Common myeloid progenitor, CD34-positive (primary cell): ENCODE results near the gene C11orf86. TPM values are rescaled to one million over a fixed set of nuclear protein-coding genes. Genes with fewer than 3 reads are reported as not detected.

Experiments
- CTCF ChIA-PET: fragments of 350-600 bp; sonication (Branson Sonifier 250); formaldehyde crosslinking; loops from one replicate; lab custom pipeline; 2021; ENCODE audit warnings: antibody characterized with exemption; lab: Charles Lee
- POLR2A ChIA-PET: fragments of 350-600 bp; sonication (Branson Sonifier 250); formaldehyde crosslinking; loops from one replicate; lab custom pipeline; 2021; ENCODE audit warnings: antibody characterized with exemption; lab: Charles Lee
- DNase-seq, 3 donors: peaks; one replicate each; pipeline versions ENCODE4 v3.0.0 to v3.0.0-alpha.2; 2013
- H3K27ac ChIP-seq, 2 experiments: 1 replicate in 1 of 2; 2 replicates in 1 of 2; pipeline ENCODE4 v1.7.0; 2013; ENCODE audit warnings: inconsistent platforms in 2 of 2, low read length in 2 of 2, mild to moderate bottlenecking in 2 of 2, low read depth in 1 of 2, moderate library complexity in 1 of 2; ENCODE audit not compliant: severe bottlenecking in 2 of 2, insufficient read depth in 1 of 2, poor library complexity in 1 of 2
- H3K27me3 ChIP-seq, 5 experiments: replicated peaks in 2 of 5; 1 replicate in 3 of 5; 2 replicates in 2 of 5; pipeline versions ENCODE4 v1.6.1 to v1.7.0; 2013; ENCODE audit warnings: low read length in 4 of 5, mild to moderate bottlenecking in 2 of 5, moderate library complexity in 2 of 5, inconsistent platforms in 1 of 5; ENCODE audit not compliant: insufficient read depth in 5 of 5, control insufficient read depth in 4 of 5
- H3K36me3 ChIP-seq, 4 experiments: 1 replicate in 2 of 4; 2 replicates in 2 of 4; pipeline versions ENCODE4 v1.6.1 to v1.7.0; 2013; ENCODE audit warnings: low read length in 3 of 4, control low read depth in 1 of 4, mild to moderate bottlenecking in 1 of 4; ENCODE audit not compliant: control insufficient read depth in 4 of 4, insufficient read depth in 4 of 4
- H3K4me1 ChIP-seq, 4 experiments: 1 replicate in 3 of 4; 2 replicates in 1 of 4; pipeline versions ENCODE4 v1.6.1 to v1.7.1; 2013; ENCODE audit warnings: low read length in 3 of 4, mild to moderate bottlenecking in 3 of 4, control low read depth in 1 of 4, inconsistent platforms in 1 of 4, moderate library complexity in 1 of 4; ENCODE audit not compliant: control insufficient read depth in 4 of 4, insufficient read depth in 4 of 4; ENCODE audit errors: control extremely low read depth in 1 of 4
- H3K4me3 ChIP-seq, 7 experiments: 1 replicate in 4 of 7; 2 replicates in 3 of 7; pipeline versions ENCODE4 v1.5.1 to v1.7.0; 2013; ENCODE audit warnings: mild to moderate bottlenecking in 7 of 7, low read length in 6 of 7, moderate library complexity in 6 of 7, inconsistent platforms in 2 of 7, low read depth in 2 of 7, control low read depth in 1 of 7; ENCODE audit not compliant: insufficient read depth in 4 of 7, control insufficient read depth in 1 of 7; ENCODE audit errors: extremely low read depth in 1 of 7
- H3K9me3 ChIP-seq, 5 experiments: 1 replicate in 4 of 5; 2 replicates in 1 of 5; pipeline versions ENCODE4 v1.6.1 to v1.7.1; 2013; ENCODE audit warnings: low read length in 4 of 5, mild to moderate bottlenecking in 2 of 5, inconsistent platforms in 1 of 5, low read depth in 1 of 5, moderate library complexity in 1 of 5; ENCODE audit not compliant: control insufficient read depth in 4 of 5, insufficient read depth in 2 of 5; ENCODE audit errors: control extremely low read depth in 1 of 5
- WGBS: methylation state at CpG from one replicate; pipeline ENCODE4 v1.1.5; 2013; ENCODE audit not compliant: insufficient coverage; 5-methylcytosine and 5-hydroxymethylcytosine counted together
- polyA plus RNA-seq: library from polyadenylated mRNA; unstranded; fragments of 120-200 nt; gene quantifications from one replicate; pipeline ENCODE4 v1.2.1, GENCODE V29; 2013

The C11orf86 gene, protein sequence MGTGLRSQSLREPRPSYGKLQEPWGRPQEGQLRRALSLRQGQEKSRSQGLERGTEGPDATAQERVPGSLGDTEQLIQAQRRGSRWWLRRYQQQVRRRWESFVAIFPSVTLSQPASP
- not detected for polyA plus RNA-seq

DNA sequence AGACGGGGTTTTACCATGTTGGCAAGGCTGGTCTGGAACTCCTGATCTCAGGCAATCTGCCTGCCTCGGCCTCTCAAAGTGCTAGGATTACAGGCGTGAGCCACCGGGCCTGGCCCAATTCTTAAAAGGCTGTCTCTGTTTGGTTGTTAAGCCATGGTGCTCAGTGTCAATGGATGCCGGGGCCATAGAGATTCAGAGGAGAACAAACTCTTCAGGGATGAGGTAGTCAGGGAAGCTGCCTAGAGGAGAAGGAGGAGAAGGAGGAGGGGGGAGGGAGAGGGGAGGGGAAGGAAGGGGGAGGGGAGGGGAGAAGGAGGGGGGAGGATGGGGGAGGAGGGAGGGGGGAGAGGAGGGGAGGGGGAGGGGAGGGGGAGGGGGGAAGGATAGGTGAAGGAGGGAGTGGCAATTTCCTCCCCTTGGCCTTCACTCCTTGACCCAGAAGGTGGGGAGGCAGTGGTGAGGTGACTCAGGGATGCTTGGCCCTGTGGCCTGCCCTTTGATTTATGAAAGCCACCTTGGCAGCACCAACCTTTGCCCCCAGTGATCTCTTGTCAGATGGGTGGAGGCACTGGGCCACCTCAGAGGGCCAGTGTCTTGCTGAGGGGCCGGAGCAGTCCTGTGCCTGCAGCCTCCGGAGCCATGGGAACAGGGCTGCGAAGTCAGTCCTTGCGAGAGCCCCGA, at the start of gene C11orf86:
Gene C11orf86, plus strand, starts transcription at position 581 of the 681 bp plus-strand sequence. Its CDS starts 59 bp downstream, at position 640.
- Histone ChIP-seq H3K9me3 (peaks cover 0 to 17% (median 12%) of the 10 kb centered on the region in 5 experiments), H3K4me3 (no peak within 1 kb of the TSS), H3K27ac (no peak within 1 kb of the TSS), H3K27me3 (peaks cover 0 to 8% (median 3%) of the 10 kb centered on the region in 5 experiments), H3K36me3 (no peaks in the 10 kb centered on the region), H3K4me1 (peaks cover 0 to 5% (median 0%) of the 10 kb centered on the region in 4 experiments)
- WGBS = 90% methylated on average over 9 of the region's 10 CpGs
- DNase-seq = no peak
- ChIA-PET POLR2A (no interaction called here), CTCF (interaction anchor here (1.3 to 1.4 kb wide), 2 partner anchors 34 to 75 kb away, joined by 3 to 5 read pairs; no protein-coding TSS in a partner anchor)

DNA sequence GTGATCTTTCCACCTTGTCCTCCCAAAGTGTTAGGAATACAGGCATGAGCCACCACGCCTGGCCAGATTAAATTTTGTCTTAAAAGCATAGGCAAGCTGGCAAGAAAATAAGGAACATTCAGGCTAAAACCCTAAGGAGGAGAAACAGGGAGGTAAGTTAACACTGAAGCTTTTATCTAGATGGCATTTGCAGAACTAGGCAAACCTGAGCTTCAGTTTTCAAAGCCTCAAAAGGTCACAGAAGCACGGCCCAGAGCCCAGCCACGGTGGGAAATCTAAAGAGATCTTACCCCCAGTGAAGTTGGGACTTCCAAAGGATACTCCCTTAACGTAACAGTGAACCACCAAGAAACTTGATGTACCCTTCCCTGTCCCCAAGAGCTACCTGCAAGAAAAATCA, 45.4 kb upstream of the C11orf86 start:
- 93% methylated on average over 4 of the region's 4 CpGs for WGBS
- Histone ChIP-seq H3K36me3 (no peaks in the 10 kb centered on the region), H3K27ac (no peak overlapping the region), H3K27me3 (peaks cover 0 to 2% (median 0%) of the 10 kb centered on the region in 5 experiments), H3K9me3 (no peaks in the 10 kb centered on the region), H3K4me1 (no peaks in the 10 kb centered on the region), H3K4me3 (no peak overlapping the region)
- no peak for DNase-seq
- POLR2A ChIA-PET = no interaction called here
- CTCF ChIA-PET = no interaction called here

DNA sequence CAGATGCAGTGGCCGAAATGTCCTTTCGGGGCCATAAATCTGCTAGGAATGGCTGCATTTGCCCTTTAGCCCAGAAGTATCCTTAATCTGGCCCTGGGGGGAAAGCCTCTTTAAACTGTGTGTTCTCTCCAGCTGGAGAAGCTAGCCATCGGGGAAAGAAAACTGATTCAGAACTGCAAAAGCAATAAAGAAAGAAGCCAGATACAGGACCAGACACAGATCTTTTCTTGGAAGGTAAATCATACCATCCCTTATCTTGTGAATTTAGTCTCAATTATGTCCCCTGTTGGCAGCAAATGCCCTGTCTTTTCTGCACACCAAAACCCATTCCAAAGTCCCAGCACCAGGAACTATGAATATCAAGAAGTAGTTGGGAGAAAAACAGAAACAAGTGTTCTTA, 42.6 kb upstream of the C11orf86 start:
- Histone ChIP-seq H3K27me3 (peaks cover 0 to 2% (median 0%) of the 10 kb centered on the region in 5 experiments), H3K4me3 (no peak overlapping the region), H3K27ac (no peak overlapping the region), H3K9me3 (peaks cover 0 to 5% (median 0%) of the 10 kb centered on the region in 5 experiments), H3K36me3 (no peaks in the 10 kb centered on the region), H3K4me1 (no peaks in the 10 kb centered on the region)
- ChIA-PET CTCF (interaction anchor here (0.9 to 1.2 kb wide), 3 partner anchors 26 to 132 kb away, joined by 3 read pairs; partner anchors contain the start of gene PC), POLR2A (no interaction called here)
- 100% methylated on average over 3 of the region's 3 CpGs for WGBS
- DNase-seq = no peak

DNA sequence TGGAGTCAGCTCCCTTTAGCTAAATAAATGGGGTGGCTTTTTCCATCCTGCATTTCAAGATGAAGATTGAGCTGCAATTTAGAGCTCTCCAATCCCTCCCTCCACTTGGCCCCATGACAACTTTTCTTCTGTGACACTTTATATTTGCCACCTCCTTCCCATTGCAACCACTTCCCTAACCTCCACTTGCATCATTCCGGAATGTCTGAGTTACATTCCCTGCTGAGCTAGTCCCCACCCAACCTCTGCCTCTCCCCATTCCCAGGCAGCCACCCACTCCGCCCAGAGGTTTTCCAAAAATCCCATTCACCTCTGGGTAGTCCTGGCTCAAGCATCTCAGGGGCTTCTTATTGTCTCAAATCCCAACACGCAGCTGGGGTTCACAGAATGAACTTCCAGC, 41.6 kb upstream of the C11orf86 start:
- Histone ChIP-seq H3K27ac (no peak overlapping the region), H3K4me1 (no peaks in the 10 kb centered on the region), H3K9me3 (peaks cover 0 to 6% (median 0%) of the 10 kb centered on the region in 5 experiments), H3K27me3 (peaks cover 0 to 2% (median 0%) of the 10 kb centered on the region in 5 experiments), H3K4me3 (no peak overlapping the region), H3K36me3 (no peaks in the 10 kb centered on the region)
- ChIA-PET CTCF (interaction anchor here (0.6 to 1.0 kb wide), 4 partner anchors 9 to 133 kb away, joined by 3 to 4 read pairs (median 3); no protein-coding TSS in a partner anchor), POLR2A (no interaction called here)
- DNase-seq = no peak
- 92% methylated on average over 3 of the region's 3 CpGs for WGBS

DNA sequence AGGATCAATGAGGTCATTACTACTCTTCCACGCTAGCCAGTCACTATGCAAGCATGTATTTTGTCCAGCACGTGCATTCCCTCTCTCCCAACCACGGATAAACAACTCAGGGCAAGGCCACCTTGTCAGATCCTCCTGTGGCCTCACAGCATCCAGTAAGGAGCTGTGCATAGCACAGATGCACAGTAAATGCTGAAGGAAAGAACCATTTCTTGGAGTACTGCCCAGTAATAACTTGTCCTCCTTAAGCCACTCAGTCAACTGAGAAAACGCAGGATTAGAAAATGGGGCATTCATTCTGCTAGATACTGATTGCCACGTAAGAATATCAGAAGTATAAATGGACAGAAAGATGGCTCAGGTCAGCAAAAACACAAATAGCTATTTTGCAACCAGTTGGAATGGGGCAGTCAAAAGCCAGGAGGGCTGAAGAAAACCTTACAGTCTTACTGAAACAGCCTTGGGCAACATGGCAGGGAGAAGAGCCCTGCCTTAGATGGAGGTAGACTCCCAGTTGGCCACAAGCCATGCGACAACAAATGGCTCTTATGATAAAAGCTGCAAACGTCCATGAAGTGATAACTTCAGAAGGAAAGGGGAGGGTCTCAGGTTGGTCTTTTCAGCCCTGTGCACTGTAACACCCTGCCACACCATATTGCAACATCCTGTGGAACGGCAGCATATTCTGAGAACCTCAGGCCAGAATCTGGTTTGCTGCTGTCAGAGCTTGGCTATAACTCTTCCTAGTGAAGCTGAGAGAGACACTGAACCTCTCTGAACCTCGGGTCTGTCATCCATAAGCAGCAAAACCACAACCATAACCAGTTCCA, 39.9 kb upstream of the C11orf86 start:
- peaks cover 0 to 6% (median 0%) of the 10 kb centered on the region in 5 experiments for H3K9me3 ChIP-seq
- H3K27ac ChIP-seq = no peak overlapping the region
- H3K27me3 ChIP-seq = peaks cover 0 to 2% (median 0%) of the 10 kb centered on the region in 5 experiments
- H3K4me3 ChIP-seq = no peak overlapping the region
- DNase-seq = peak in 2 of 3 donors; percentile 18 to 43
- WGBS = 80% methylated on average over 8 of the region's 9 CpGs
- no peaks in the 10 kb centered on the region for H3K36me3 ChIP-seq
- POLR2A ChIA-PET = no interaction called here
- no peaks in the 10 kb centered on the region for H3K4me1 ChIP-seq
- CTCF ChIA-PET = interaction anchor here (1.0 to 1.2 kb wide), 3 partner anchors 24 to 152 kb away, joined by 3 to 4 read pairs (median 3); no protein-coding TSS in a partner anchor

DNA sequence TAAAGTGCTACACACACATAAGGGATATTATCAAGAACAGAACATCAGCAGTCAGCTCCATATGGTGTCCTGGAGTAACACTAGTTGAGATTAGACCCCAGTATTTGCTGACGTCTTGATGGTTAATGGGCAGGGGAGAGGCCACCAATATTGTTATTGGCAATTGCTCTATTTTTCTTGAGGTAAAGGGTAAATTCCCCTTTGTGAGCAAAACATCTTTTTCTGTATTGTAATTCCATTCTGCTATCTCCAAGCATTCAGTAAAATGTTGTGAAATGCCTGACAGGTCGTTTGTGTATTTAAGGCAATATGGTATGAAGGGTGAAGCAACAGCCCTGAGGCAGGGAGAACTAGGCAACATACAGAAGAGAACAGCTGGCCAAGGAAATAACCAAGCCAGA, 38.8 kb upstream of the C11orf86 start:
- DNase-seq = no peak

More for the DNA sequence above, 38.8 kb upstream of the C11orf86 start:
- ChIA-PET POLR2A (interaction anchor here (0.6 kb wide), 1 partner anchor 11 kb away, joined by 5 read pairs; no protein-coding TSS in a partner anchor), CTCF (interaction anchor here (0.6 to 1.3 kb wide), 3 partner anchors 13 to 82 kb away, joined by 3 read pairs; no protein-coding TSS in a partner anchor)
- no peak overlapping the region for H3K4me3 ChIP-seq
- peaks cover 0 to 2% (median 0%) of the 10 kb centered on the region in 5 experiments for H3K27me3 ChIP-seq
- no CpG with 5 or more reads among the region's 2 CpGs for WGBS
- H3K36me3 ChIP-seq = no peaks in the 10 kb centered on the region
- H3K4me1 ChIP-seq = no peaks in the 10 kb centered on the region
- no peak overlapping the region for H3K27ac ChIP-seq
- peaks cover 0 to 6% (median 0%) of the 10 kb centered on the region in 5 experiments for H3K9me3 ChIP-seq
